Mucosa of descending colon (tissue), 3 donors: ENCODE results near the gene RARG. TPM values are rescaled to one million over a fixed set of nuclear protein-coding genes. Genes with fewer than 3 reads are reported as not detected.

ENCODE experiments used
- ATAC-seq: fragments of 200-7000 bp; cut with Tn5 transposase; one replicate; pipeline ENCODE4 v1.9.1; 2020; ENCODE audit warnings: mild to moderate bottlenecking, moderate library complexity
- DNase-seq, 3 donors: peaks; one replicate each; pipeline ENCODE4 v3.0.0-alpha.2; 2020
- H3K36me3 ChIP-seq: fragments of 200-600 bp; one replicate; pipeline ENCODE4 v1.8.0; 2021; ENCODE audit warnings: low read depth, mild to moderate bottlenecking
- H3K4me1 ChIP-seq: fragments of 200-600 bp; one replicate; pipeline ENCODE4 v1.8.0; 2021; ENCODE audit warnings: low read depth, mild to moderate bottlenecking
- H3K4me3 ChIP-seq: fragments of 200-600 bp; one replicate; pipeline ENCODE4 v1.8.0; 2021; ENCODE audit warnings: mild to moderate bottlenecking
- H3K9me3 ChIP-seq: fragments of 200-600 bp; one replicate; pipeline ENCODE4 v1.8.0; 2021; ENCODE audit warnings: mild to moderate bottlenecking
- intact Hi-C, 2 donors: fragments of 100-400 bp; cut with DNase I in 1 of 2; cut with micrococcal nuclease in 1 of 2; formaldehyde crosslinking; loops; one replicate each; pipeline versions ENCODE4 v1.11.0 to v1.11.1; 2022; cut with DNase I, micrococcal nuclease
- total RNA-seq, 3 donors: library from RNA; stranded (reverse); fragmentation: NEBNext Ultra II Directional in 2 of 3; extraction: Animal tissue kit (Norgen Biotek cat#: 25700) in 2 of 3; gene quantifications; one replicate each; pipeline versions ENCODE4 v1.2.1 to v1.2.4, GENCODE V29; 2021 to 2023
- TF ChIP-seq, protein P1 (sequence below): fragments of 200-600 bp; IDR thresholded peaks from one replicate; pipeline ENCODE4 v1.8.0; 2022; ENCODE audit warnings: antibody characterized with exemption, mild to moderate bottlenecking
- donor health status: DM: no; HTN: no; CAD: no; lungs with moderate emphysema.
- donor health status: DM: no; HTN: no; CAD: no.
- donor health status: DM: no; HTN: yes; CAD: no.

RARG gene
- total RNA-seq, 3 donors from 2014 or later = 10.7 to 35.3 (median 16.9) TPM

DNA sequence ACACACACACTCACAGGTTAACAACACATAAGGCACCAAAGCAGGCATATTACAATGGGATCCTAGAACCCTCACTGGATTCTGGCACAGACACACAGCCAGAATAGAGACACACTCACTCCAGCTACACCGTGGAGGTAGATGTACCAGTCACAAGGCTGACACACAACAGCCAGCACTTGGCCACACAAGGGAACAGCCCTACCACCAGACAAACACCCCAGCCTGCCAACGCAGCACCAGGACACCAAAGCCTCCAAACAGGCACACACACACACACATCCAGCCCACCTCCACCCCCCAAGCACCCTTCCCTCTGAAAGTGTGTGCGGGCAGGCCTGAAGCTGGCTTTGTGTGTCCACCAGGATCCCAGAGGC is 14.1 kb downstream of the RARG start:
- TF ChIP-seq, protein P1, sequence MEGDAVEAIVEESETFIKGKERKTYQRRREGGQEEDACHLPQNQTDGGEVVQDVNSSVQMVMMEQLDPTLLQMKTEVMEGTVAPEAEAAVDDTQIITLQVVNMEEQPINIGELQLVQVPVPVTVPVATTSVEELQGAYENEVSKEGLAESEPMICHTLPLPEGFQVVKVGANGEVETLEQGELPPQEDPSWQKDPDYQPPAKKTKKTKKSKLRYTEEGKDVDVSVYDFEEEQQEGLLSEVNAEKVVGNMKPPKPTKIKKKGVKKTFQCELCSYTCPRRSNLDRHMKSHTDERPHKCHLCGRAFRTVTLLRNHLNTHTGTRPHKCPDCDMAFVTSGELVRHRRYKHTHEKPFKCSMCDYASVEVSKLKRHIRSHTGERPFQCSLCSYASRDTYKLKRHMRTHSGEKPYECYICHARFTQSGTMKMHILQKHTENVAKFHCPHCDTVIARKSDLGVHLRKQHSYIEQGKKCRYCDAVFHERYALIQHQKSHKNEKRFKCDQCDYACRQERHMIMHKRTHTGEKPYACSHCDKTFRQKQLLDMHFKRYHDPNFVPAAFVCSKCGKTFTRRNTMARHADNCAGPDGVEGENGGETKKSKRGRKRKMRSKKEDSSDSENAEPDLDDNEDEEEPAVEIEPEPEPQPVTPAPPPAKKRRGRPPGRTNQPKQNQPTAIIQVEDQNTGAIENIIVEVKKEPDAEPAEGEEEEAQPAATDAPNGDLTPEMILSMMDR = no peak
- Histone ChIP-seq H3K36me3 (no peaks in the 10 kb centered on the region), H3K4me3 (no peak overlapping the region), H3K4me1 (peaks cover 43% of the 10 kb centered on the region), H3K9me3 (no peaks in the 10 kb centered on the region)
- DNase-seq (peak in 1 of 3 donors; percentile 44), ATAC-seq (no peak)
- intact Hi-C loops = no loop called here

DNA sequence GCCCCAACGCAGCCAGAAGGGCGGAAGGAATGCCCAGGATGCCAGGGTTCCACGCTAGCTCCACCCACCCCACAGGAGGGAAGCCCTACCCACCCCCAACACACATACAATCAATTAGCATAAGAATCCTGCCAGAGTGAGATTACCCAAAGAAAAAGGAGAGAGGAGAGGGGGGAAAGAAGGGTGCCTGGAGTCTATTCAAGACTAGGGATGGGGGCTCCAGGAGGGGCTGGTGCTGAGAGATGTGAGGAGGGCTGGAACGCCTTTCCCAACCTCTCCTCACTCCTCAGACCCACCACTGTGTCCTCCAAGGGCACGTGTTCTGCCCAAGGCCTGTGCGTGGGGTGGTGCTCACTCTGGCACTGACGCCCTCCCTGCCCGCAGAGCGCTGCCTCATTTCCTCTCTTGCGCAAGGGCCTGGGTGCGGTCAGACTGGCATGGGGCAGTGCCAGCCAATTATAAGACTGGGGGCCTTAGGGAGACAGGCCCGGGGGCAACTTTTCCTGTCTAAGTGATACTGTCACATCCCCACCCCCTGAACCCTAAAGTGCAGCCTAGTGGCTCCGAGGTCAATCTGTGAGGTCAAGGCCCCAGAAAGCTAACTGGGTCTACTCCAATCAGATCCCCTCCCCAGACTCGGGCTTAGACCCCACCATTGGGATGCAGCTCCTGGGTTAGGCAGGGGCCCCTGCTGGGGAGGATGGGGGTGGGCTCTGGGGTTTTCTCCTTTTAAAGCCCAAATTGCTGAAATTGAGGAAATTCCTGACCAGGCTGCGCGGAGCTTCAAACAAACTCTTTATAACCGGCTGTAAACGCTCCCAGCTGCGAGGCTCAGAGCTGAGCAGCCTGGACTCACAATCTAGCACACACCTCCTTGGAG is 14.7 kb downstream of the RARG start:
- H3K4me3 ChIP-seq = no peak overlapping the region
- peak; percentile 44 for ATAC-seq

DNA sequence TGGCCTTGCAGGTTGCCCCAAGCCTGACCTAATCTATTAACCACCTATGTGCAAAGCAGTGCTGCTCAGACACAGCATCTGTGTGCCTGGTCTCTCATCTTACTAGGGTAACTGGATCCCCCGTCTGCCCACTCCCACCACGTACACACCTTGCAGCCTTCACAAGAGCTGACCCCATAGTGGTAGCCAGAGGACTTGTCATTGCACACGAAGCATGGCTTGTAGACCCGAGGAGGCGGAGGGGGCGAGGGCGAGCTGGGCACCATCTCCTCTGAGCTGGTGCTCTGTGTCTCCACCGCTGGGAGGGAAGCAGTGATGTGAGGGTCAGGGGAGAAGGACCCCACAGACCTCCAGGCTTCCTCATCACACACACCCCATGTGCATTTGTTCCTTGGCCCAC is 16.5 kb downstream of the RARG start:
- Histone ChIP-seq H3K4me1 (peaks cover 32% of the 10 kb centered on the region), H3K36me3 (no peaks in the 10 kb centered on the region), H3K4me3 (no peak overlapping the region), H3K9me3 (no peaks in the 10 kb centered on the region)
- ATAC-seq (no peak), DNase-seq (peak in 1 of 3 donors; percentile 25)
- TF ChIP-seq, protein P1 = no peak
- intact Hi-C loops = no loop called here

More for the DNA sequence above, 14.7 kb downstream of the RARG start:
- peak; percentile 84 to 86 (median 85) for DNase-seq
- Histone ChIP-seq H3K9me3 (no peaks in the 10 kb centered on the region), H3K36me3 (no peaks in the 10 kb centered on the region), H3K4me1 (peaks cover 37% of the 10 kb centered on the region)
- intact Hi-C loops = no loop called here
- TF ChIP-seq, protein P1 = no peak

DNA sequence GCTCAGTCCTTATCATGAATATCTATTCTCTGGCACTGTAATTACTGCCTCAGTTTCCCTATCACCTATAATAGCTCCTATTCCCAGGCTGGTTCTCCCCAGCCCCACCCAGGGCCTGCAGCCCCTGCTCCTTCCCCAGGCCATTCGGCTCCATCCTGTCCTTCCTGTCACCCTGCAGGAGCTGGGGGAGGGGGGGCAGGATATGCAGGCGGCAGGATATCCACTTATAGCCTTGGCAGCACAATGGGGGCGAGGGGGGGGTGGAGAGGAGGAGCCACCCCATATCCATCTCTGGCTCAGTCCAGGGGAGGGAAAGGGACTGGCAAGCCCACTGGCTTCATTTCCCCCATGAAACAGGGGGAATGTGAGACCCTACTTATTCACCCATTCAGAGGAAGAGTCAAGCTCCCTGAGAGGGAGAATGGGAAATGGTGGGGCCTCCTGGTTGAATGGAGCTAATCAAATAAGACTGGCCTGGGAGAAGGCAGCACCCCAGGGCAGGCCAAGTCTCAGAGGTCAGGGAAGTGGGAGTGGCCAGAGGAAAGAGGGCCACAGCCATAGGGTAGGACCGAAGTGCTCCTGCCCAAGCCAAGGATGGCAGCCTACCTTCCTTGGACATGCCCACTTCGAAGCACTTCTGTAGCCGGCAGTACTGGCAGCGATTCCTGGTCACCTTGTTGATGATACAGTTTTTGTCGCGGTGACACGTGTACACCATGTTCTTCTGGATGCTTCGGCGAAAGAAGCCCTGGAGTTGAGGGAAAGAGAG is 17.1 kb downstream of the RARG start:
- intact Hi-C loops = loop anchor here (5.0 kb wide), 2 partner anchors 37 to 72 kb away; a partner anchor contains a TSS
- DNase-seq (peak in 1 of 3 donors; percentile 39), ATAC-seq (no peak)
- Histone ChIP-seq H3K36me3 (no peaks in the 10 kb centered on the region), H3K4me1 (peaks cover 30% of the 10 kb centered on the region), H3K9me3 (no peaks in the 10 kb centered on the region), H3K4me3 (no peak overlapping the region)
- TF ChIP-seq, protein P1 = no peak

DNA sequence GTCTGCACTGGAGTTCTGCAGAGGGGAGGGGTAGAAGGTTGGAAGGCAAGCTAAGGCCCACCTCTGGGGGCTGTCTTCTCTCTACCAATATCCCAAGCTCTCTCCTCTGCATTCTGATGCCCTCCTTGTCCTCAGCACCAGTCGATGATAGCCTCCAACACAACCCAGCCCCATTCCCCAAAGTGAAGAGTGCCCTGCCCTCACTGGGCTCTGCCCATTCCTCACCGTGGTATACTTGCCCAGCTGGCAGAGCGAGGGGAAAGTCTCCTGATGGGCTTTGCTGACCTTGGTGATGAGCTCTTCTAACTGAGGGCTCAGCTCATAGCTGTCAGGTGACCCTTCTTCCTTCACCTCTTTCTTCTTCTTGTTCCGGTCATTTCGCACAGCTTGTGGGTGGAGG is 17.8 kb downstream of the RARG start:
- H3K4me3 ChIP-seq = no peak overlapping the region
- H3K9me3 ChIP-seq = no peaks in the 10 kb centered on the region
- H3K4me1 ChIP-seq = peaks cover 31% of the 10 kb centered on the region
- ATAC-seq = no peak
- intact Hi-C loops = loop anchor here (5.0 kb wide), 2 partner anchors 38 to 73 kb away; a partner anchor contains a TSS
- TF ChIP-seq, protein P1 = no peak
- DNase-seq = peak in 1 of 3 donors; percentile 20
- no peaks in the 10 kb centered on the region for H3K36me3 ChIP-seq
